PC-3 (cell line): ENCODE measurements around the gene DUSP22. TPM values are rescaled to one million over a fixed set of nuclear protein-coding genes. Genes with fewer than 3 reads are reported as not detected.

Experiments
- ATAC-seq: fragments of 200-7000 bp; cut with Tn5 transposase; 2 replicates; pipeline ENCODE4 v1.9.1; 2020; ENCODE audit warnings: mild to moderate bottlenecking, moderate library complexity
- BruUV-seq: library from RNA; stranded (reverse); fragments of 400-500 nt; replicated peaks from 2 replicates; lab custom pipeline; 2021; lab: Mats Ljungman, UMichigan
- CTCF ChIA-PET: fragments of 300-600 bp; sonication (Branson Sonifier 250); formaldehyde crosslinking; loops from one replicate; lab custom pipeline; 2022; ENCODE audit warnings: antibody characterized with exemption; lab: Charles Lee
- POLR2A ChIA-PET: fragments of 300-600 bp; sonication (Branson Sonifier 250); formaldehyde crosslinking; loops from one replicate; lab custom pipeline; 2022; ENCODE audit warnings: antibody characterized with exemption; ENCODE audit not compliant: unreplicated experiment; lab: Charles Lee
- DNase-seq: peaks from one replicate; pipeline ENCODE4 v3.0.0-alpha.2; 2015
- H2AFZ ChIP-seq: fragments of 300-600 bp; sonication (generic); 2 replicates; pipeline ENCODE4 v1.6.0; 2016; ENCODE audit warnings: antibody characterized with exemption, low read length
- H3F3A ChIP-seq: fragments of 300-600 bp; sonication (generic); one replicate; pipeline ENCODE4 v1.6.0; 2017; ENCODE audit warnings: antibody characterized with exemption, low read length, control low read depth, mild to moderate bottlenecking; ENCODE audit not compliant: unreplicated experiment
- H3K27ac ChIP-seq: fragments of 300-600 bp; sonication (generic); 2 replicates; pipeline ENCODE4 v1.5.1; 2016; ENCODE audit warnings: mild to moderate bottlenecking, low read length
- H3K27me3 ChIP-seq: fragments of 300-600 bp; sonication (generic); 2 replicates; pipeline ENCODE4 v1.6.1; 2016; ENCODE audit warnings: low read length, mixed read lengths
- H3K36me3 ChIP-seq: fragments of 300-600 bp; sonication (generic); 2 replicates; pipeline ENCODE4 v1.6.1; 2016; ENCODE audit warnings: low read depth, mixed run types, low read length, mixed read lengths
- H3K4me1 ChIP-seq: fragments of 300-600 bp; sonication (generic); 2 replicates; pipeline ENCODE4 v1.5.1; 2016; ENCODE audit warnings: low read length; ENCODE audit not compliant: insufficient read depth
- H3K4me2 ChIP-seq: fragments of 300-600 bp; sonication (generic); 2 replicates; pipeline ENCODE4 v1.6.0; 2016; ENCODE audit warnings: low read length
- H3K4me3 ChIP-seq: fragments of 300-600 bp; sonication (generic); 2 replicates; pipeline ENCODE4 v1.5.1; 2016; ENCODE audit warnings: mild to moderate bottlenecking, low read length, mixed read lengths
- H3K79me2 ChIP-seq: fragments of 300-600 bp; sonication (generic); 2 replicates; pipeline ENCODE4 v1.6.1; 2017; ENCODE audit warnings: low read length, mixed read lengths
- H3K9ac ChIP-seq: fragments of 300-600 bp; sonication (generic); 2 replicates; pipeline ENCODE4 v1.6.0; 2016; ENCODE audit warnings: mild to moderate bottlenecking, low read length
- H3K9me2 ChIP-seq: fragments of 300-600 bp; sonication (generic); replicated peaks from 2 replicates; pipeline ENCODE4 v1.6.1; 2016; ENCODE audit warnings: mixed run types, low read length, mixed read lengths
- H3K9me3 ChIP-seq: fragments of 300-600 bp; sonication (generic); 2 replicates; pipeline ENCODE4 v1.6.1; 2016; ENCODE audit warnings: low read length, mixed read lengths
- H4K20me1 ChIP-seq: fragments of 300-600 bp; sonication (generic); 2 replicates; pipeline ENCODE4 v1.6.1; 2016; ENCODE audit warnings: low read length, mixed read lengths
- CTCF ChIP-seq: fragments of 300-600 bp; sonication (generic); conservative IDR thresholded peaks from 2 replicates; pipeline ENCODE4 v1.5.1; 2017; ENCODE audit warnings: antibody characterized with exemption, low read depth, mild to moderate bottlenecking, low read length
- EZH2 ChIP-seq: fragments of 300-600 bp; sonication (generic); IDR thresholded peaks from one replicate; pipeline ENCODE4 v1.6.1; 2017; ENCODE audit warnings: antibody characterized with exemption, mild to moderate bottlenecking, low read length; ENCODE audit not compliant: unreplicated experiment
- EZH2phosphoT487 ChIP-seq: fragments of 300-600 bp; sonication (generic); IDR thresholded peaks from 2 replicates; pipeline ENCODE4 v1.6.1; 2018; ENCODE audit warnings: mild to moderate bottlenecking, antibody characterized with exemption, low read length, borderline replicate concordance
- intact Hi-C: fragments of 100-400 bp; cut with micrococcal nuclease; formaldehyde crosslinking; loops from 2 replicates; pipeline ENCODE4 v1.9.0; 2023
- total RNA-seq: library from RNA; depleted of rRNA; stranded (reverse); fragments of >200 nt; gene quantifications from 2 replicates; pipeline ENCODE4 v1.2.3, GENCODE V29; 2014

DUSP22 gene
- total RNA-seq, 1 experiment from 2014 or later: 37.8 TPM

GRCh38 chr6:386688-387266 is 94.5 kb downstream of the DUSP22 start:
- H3K79me2 ChIP-seq: no peaks in the 10 kb centered on the region
- no peak overlapping the region for H3K9ac ChIP-seq
- 0 out of 2 replicates have a peak, but pooled peaks cover 3% of the 10 kb centered on the region for H3K4me1 ChIP-seq
- no peaks in the 10 kb centered on the region for H3F3A ChIP-seq
- H3K27me3 ChIP-seq: peaks cover 36% of the 10 kb centered on the region
- CTCF ChIA-PET: no interaction called here
- no peak overlapping the region for H3K4me2 ChIP-seq
- H3K4me3 ChIP-seq: no peak overlapping the region
- H3K9me2 ChIP-seq: no peaks in the 10 kb centered on the region
- POLR2A ChIA-PET: no interaction called here
- no peak for ATAC-seq
- H3K27ac ChIP-seq: no peak overlapping the region
- no peaks in the 10 kb centered on the region for H3K36me3 ChIP-seq
- no TSS peak for BruUV-seq
- H2AFZ ChIP-seq: no peak overlapping the region
- no peak for TF ChIP-seq CTCF
- TF ChIP-seq EZH2: no peak
- TF ChIP-seq EZH2phosphoT487: no peak
- intact Hi-C loops: loop anchor here (10.0 kb wide), 1 partner anchor 168 kb away; no protein-coding TSS in a partner anchor
- no peaks in the 10 kb centered on the region for H4K20me1 ChIP-seq
- DNase-seq: no peak
- H3K9me3 ChIP-seq: no peaks in the 10 kb centered on the region

- Histone ChIP-seq H3F3A (no peaks in the 10 kb centered on the region), H3K9ac (no peak overlapping the region), H3K9me3 (no peaks in the 10 kb centered on the region), H3K27ac (no peak overlapping the region), H2AFZ (no peak overlapping the region), H3K27me3 (peaks cover 41% of the 10 kb centered on the region), H3K4me2 (no peak overlapping the region), H3K9me2 (no peaks in the 10 kb centered on the region), H3K4me3 (no peak overlapping the region), H3K36me3 (no peaks in the 10 kb centered on the region), H3K4me1 (0 out of 2 replicates have a peak, but pooled peaks cover 3% of the 10 kb centered on the region), H3K79me2 (no peaks in the 10 kb centered on the region), H4K20me1 (no peaks in the 10 kb centered on the region)
- POLR2A ChIA-PET: no interaction called here
- ATAC-seq (peak; percentile 21; the same call in 1 of the 2 replicates), DNase-seq (peak; percentile 28)
- BruUV-seq: no TSS peak
- CTCF ChIA-PET: interaction anchor here (0.7 kb wide), 1 partner anchor 198 kb away, joined by 3 read pairs; no protein-coding TSS in a partner anchor
- no peak for TF ChIP-seq EZH2
- TF ChIP-seq EZH2phosphoT487: no peak
- no peak for TF ChIP-seq CTCF
- intact Hi-C loops: loop anchor here (10.0 kb wide), 1 partner anchor 167 kb away; no protein-coding TSS in a partner anchor
Measured at GRCh38 chr6:387293-387741, 95.0 kb downstream of the DUSP22 start.

- H3K27me3 ChIP-seq: peaks cover 41% of the 10 kb centered on the region
- H3K4me3 ChIP-seq: no peak overlapping the region
- no peak overlapping the region for H3K4me2 ChIP-seq
- ChIA-PET CTCF (no interaction called here), POLR2A (interaction anchor here (0.6 kb wide), 1 partner anchor 12 kb away, joined by 3 read pairs; no protein-coding TSS in a partner anchor)
- no TSS peak for BruUV-seq
- no peaks in the 10 kb centered on the region for H3K36me3 ChIP-seq
- H3K79me2 ChIP-seq: no peaks in the 10 kb centered on the region
- no peak overlapping the region for H2AFZ ChIP-seq
- H3K9ac ChIP-seq: no peak overlapping the region
- TF ChIP-seq EZH2phosphoT487 (no peak), EZH2 (no peak), CTCF (no peak)
- no peaks in the 10 kb centered on the region for H3K9me3 ChIP-seq
- no peaks in the 10 kb centered on the region for H3K4me1 ChIP-seq
- intact Hi-C loops: loop anchor here (2.0 to 10.0 kb wide), 2 partner anchors 166 to 200 kb away; no protein-coding TSS in a partner anchor
- ATAC-seq: no peak
- no peak for DNase-seq
- H3K9me2 ChIP-seq: no peaks in the 10 kb centered on the region
- H4K20me1 ChIP-seq: no peaks in the 10 kb centered on the region
- no peaks in the 10 kb centered on the region for H3F3A ChIP-seq
- H3K27ac ChIP-seq: no peak overlapping the region
Measured at GRCh38 chr6:388202-388903, 96.1 kb downstream of the DUSP22 start.
